ENCODE measurements around the gene INHBE.
A peak's percentile ranks its signal among the peaks of the same experiment; 100 is the strongest.
"Not testable (repeated sequence)": the region's sequence is repeated elsewhere in the genome, so short reads cannot be mapped to it uniquely, and the experiment has no call there.

INHBE gene

GRCh38 chr12:57475271-57476161, 20.4 kb downstream of the INHBE start:
- no peak for DNase-seq (ENCODE audit: low read depth, low spot score)

DNA sequence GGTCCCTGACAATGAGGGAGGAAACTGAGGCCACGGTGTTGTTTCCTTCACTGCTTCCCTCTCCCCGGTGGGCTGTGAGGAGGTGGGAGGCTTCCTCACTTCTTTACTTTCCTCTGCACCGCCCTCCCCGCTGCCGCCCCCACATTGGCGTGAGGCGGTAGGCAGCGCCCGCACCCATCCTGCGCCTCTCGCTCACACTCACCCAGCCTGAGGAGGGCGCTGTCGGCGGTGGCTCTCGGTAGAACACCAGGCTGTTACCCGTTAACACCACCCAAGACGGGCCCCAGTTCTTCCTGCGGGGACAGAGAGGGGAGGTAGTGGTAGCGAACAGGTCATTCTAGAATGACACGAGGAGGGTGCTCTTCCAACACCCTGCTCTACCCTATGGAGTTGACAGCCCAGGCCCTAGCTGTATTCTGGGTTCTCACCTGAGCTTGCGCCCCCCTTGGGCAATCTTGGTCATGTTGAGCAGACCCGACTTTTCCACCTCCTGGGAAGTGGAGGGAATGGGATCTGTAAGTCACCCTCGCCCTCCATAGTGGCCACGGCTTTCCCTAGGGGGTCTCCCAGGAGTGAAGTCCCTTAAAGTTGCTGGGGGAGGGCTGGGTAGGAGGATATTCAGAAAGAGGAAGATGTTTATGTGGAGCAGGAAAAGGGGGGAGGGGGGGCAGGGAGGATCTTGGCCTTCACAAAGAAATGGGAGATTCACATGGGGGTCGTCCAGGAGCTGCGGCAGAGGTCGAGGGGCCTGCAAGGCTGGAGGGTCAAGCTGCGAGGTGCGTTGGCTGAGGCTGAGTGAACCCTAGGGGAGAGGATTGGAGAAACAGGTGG, 21.3 kb downstream of the INHBE start:
- DNase-seq (ENCODE audit: low read depth, low spot score) = no peak

DNA sequence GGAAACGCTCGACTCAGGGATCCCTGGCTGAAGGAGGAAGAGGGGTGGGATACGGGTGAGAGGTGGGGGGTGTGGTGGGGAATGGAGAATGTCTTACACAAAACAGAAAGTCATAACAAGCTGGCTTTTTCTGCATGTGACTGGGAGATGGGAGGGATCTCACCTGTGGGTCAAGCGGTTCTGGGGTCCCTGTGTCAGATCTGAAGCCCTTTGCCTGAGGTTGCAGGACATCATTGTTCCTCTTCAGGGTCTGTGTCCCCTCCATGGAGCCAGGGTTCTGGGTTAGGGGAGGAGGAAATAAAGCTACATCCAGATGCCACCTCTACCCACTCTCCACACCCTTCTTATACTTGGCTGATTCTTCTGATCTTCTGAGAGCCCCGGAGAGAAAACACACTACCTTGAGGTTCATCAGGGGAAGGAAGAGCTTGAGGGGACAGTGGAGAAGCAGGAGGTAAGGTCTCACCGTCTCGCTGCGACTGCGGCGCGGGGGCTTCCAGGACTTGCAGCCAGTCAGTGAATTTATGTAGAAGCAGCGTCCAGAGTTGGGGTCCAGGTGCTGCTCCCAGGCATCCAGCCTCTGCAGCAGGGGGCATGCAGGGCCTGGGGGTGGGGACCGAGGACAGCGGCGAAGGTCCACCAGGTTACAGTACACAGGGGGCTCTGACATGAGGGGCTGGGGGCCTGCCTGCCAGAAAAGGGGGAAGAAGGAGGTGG, 22.0 kb downstream of the INHBE start:
- DNase-seq (ENCODE audit: low read depth, low spot score) = no peak

DNA sequence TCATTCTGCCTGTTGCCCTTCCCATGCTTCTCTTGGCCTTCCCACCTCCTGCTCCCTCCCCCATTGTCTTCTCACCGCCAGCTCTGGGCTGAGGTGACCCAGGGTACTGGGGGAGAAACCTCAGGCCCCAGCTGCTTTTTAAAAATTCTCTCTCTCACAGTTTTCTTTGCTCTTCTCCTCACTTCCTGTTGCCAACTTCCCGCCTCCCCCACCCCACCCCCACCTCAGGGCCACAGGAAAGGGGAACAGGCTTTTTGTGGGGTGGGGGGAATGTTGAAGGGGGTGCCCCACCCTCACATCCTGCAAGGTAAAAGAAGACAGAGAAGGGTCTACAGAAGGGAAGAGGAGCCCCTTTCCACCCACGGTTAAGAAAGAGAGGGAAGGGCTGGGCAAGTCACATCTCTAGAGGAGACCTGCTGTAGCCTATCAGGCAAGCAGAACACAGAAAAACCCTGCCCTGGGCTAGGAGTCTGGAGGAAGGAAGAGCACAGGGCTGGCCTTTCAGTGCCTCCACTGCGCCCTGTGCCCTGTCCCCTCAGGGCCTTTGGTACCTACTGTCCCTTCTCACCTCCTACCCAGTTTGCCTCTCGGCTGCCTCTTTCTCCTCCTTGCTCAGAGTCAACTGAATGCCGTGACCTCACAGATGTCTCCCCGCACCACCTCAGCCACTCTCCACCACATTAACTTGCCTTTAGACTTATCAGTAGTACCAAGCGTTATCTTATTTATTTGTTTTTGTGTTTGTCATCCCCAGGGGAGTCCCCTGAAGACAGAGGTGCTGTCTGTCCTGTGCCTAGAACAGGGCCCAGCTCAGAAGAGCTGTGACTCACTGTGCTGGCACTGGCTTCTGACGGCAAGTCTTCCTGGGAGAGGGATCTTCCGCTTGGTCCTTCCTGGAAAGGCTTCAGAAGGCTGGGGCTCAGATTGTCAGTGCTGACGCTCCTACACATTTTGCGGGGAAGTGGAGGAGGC, 22.9 kb downstream of the INHBE start:
- no peak for DNase-seq (ENCODE audit: low read depth, low spot score)

GRCh38 chr12:57479043-57479375, 23.9 kb downstream of the INHBE start:
- DNase-seq (ENCODE audit: low read depth, low spot score) = no peak

DNA sequence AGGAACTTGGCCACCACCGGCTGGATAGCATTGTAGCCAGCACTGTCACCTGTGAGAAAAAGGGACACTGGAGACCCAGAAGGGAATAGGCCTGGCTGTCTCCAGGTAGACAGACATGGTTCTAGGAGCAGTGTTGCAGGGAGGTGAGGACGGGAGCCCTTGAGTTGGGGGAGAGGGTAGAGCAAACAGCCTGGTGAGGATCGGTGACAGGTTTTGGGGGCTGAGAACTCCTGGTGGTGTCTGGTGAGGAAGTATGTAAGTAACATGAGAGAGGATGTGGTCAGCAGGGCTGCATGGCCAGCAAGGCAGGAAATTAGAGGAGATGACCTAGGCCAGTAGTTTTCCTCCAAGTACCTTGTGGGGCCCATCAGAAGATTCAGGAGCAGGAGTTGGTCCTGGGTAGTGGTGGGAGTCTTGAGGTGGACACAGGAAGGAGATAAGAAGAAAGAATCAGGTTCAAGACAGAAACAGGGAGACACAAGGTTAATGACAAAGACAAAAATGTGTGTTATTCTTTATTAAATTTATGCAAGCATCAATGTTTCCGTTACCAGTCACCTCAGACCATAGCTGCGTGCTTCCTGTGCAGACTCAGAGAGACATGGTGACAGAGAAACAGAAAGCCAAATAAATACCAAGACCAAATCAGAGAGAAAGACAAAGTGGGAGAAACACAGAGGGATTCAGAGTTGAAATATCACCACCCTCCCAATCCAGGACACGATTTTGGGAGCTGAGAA, 24.4 kb downstream of the INHBE start, which contains the start of gene ARHGAP9:
ARHGAP9 (minus strand) TSS at position 491 of the 740 bp plus-strand sequence; CDS start at position 31, 460 bp downstream.
- DNase-seq (ENCODE audit: low read depth, low spot score) = no peak

GRCh38 chr12:57481671-57482070, 26.6 kb downstream of the INHBE start:
- DNase-seq (ENCODE audit: low read depth, low spot score) = no peak

DNA sequence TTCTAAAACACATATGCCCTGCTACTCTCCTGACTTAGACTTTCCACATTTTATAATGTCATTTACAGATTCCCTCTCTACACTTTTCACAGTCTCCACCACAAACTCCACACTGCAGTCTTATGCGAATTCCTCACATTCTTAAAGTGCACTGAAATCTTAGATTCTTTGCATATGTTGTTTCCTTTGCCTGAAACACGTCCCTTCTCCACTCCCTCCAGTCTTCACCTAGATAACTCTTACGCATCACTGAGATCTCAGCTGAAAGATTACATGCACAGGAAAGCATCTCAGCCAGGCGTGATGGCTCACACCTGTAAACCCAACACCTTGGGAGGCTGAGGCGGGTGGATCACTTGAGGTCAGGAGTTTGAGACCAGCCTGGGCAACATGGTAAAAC, 28.4 kb downstream of the INHBE start:
- no peak for DNase-seq (ENCODE audit: low read depth, low spot score)

DNA sequence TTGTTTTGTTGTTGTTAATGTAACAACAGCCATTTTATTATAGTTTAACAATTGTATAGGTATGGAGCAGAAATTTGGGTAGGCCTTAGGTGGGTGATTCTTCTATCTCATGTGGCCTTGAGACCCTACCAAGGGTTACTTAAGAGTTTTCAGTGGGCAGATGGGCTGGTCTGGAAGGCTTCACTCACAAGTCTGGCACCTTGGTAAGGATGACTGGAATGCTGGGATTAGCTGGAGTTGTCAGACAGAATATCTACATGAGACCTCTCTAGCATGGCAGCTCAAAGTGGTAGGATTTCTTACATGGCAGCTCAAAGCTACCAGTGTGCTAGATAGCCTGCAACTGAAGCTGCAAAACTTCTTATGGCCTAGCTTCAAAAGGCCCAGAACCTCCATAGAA, 30.6 kb downstream of the INHBE start:
- no peak for DNase-seq (ENCODE audit: low read depth, low spot score)

DNA sequence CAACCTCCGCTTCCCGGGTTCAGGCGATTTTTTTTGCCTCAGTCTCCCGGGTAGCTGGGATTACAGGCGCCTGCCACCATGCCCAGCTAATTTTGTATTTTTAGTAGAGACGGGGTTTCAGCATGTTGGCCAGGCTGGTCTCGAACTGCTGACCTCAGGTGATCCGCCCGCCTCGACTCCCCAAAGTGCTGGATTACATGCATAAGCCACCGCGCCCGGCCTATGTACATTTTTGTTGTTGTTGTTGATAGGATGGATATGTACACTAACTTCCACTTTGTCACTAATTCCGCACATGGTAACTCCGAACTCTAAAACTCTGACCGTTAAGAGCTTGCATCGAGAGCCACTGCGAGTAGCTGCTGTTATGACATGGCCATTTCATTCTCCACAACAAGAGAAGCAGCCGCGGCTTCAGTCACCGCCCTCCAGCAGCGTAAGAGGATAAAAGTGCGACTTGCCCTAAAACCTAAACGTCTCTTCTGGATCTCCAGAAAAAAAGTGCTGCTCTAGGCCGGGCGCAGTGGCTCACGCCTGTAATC, 32.0 kb downstream of the INHBE start:
- DNase-seq (ENCODE audit: low read depth, low spot score) = no peak

DNA sequence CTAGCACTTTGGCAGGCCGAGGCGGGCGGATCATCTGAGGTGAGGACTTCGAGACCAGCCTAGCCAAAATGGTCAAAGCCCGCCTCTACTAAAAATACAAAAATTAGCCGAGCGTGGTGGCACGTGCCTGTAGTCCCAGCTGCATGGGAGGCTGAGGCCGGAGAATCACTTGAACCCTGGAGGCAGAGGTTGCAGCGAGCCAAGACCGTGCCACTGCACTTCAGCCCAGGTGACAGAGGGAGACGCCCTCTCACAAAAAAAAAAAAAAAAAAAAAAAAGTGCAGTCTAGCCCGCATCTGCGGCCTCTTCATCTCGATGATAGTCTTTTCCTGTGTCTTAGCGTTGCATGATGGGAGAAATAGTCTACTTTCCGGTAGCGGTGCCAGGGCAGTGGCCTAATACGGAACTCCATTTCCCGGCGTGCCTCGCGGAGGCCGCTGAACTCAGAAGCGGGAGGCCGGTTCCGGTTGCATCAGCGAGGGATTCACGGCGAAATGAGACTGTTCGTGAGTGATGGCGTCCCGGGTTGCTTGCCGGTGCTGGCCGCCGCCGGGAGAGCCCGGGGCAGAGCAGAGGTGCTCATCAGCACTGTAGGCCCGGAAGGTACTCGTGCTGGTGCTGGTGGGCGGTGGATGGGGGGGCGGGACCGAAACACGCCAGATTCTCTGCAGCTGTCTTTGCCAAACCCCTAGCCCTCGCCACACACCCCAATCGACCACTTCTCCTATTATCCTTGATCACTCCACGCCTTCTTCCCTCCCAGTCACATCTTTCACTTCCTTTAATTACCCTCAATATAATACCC, 32.7 kb downstream of the INHBE start, which contains the start of gene MARS1:
MARS1 (plus strand) TSS at position 472 of the 805 bp plus-strand sequence; CDS start at position 495, 23 bp downstream.
- peak; percentile 81 for DNase-seq (ENCODE audit: low read depth, low spot score)

- DNase-seq (ENCODE audit: low read depth, low spot score) = no peak
Measured at GRCh38 chr12:57488402-57489156, 33.5 kb downstream of the INHBE start.

DNA sequence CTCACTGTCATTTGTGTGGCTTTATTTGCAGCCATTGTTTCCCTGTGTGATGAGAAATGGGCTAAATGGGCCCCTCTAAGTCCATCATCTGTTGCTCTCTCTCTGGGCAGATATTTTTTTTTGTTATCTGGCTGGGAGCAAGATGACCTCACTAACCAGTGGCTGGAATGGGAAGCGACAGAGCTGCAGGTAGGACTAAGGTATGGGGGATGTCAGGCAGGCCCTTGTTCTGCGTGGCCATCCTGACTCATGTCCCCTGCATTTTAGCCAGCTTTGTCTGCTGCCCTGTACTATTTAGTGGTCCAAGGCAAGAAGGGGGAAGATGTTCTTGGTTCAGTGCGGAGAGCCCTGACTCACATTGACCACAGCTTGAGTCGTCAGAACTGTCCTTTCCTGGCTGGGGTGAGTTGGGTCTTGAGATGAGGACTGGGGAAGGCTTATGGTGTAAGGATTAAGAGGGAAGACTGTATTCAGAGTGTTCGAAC, 34.1 kb downstream of the INHBE start:
- no peak for DNase-seq (ENCODE audit: low read depth, low spot score)

DNA sequence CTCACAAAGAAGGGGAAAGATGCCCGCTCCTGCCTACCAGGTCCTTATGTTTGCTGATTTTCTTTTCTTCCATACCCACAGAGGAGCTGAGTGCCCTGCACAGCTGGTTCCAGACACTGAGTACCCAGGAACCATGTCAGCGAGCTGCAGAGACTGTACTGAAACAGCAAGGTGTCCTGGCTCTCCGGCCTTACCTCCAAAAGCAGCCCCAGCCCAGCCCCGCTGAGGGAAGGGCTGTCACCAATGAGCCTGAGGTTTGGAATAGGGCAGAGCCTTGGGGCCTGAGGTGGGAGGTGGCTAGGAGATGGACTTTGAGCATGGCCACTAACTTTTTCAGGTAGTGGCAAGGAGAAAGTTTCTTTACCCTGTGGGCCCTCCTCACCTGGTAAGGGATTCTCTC, 35.0 kb downstream of the INHBE start:
- no peak for DNase-seq (ENCODE audit: low read depth, low spot score)

GRCh38 chr12:57491393-57492280, 36.5 kb downstream of the INHBE start:
- no peak for DNase-seq (ENCODE audit: low read depth, low spot score)

DNA sequence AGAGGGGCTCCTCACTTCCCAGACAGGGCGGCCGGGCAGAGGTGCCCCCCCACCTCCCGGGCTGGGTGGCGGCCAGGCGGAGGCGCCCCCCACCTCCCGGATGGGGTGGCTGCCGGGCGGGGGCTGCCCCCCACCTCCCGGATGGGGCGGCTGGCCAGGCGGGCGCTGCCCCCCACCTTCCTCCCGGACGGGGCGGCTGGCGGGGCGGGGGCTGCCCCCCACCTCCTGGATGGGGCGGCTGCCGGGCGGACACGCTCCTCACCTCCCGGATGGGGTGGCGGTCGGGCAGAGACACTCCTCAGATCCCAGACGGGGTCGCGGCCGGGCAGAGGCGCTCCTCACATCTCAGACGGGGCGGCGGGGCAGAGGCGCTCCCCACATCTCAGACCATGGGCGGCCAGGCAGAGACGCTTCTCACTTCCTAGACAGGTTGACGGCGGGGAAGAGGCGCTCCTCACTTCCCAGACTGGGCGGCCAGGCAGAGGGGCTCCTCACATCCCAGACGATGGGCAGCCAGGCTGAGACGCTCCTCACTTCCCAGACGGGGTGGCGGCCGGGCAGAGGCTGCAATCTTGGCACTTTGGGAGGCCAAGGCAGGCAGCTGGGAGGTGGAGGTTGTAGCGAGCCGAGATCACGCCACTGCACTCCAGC, 40.1 kb downstream of the INHBE start:
- DNase-seq (ENCODE audit: low read depth, low spot score) = not testable (repeated sequence)
